B cell (primary cell): ENCODE measurements around the gene FEV.

Experiments used
- CTCF ChIP-seq: fragments of 200-600 bp; IDR thresholded peaks from one replicate; pipeline ENCODE4 v1.8.0; 2022; ENCODE audit warnings: antibody characterized with exemption, mild to moderate bottlenecking
- EZH2 ChIP-seq: IDR thresholded peaks from 2 replicates; pipeline ENCODE4 v1.6.1; 2012; ENCODE audit warnings: borderline replicate concordance, low read depth, mild to moderate bottlenecking, moderate library complexity, low read length; ENCODE audit not compliant: insufficient read depth, poor library complexity, severe bottlenecking

GRCh38 chr2:219031005-219031738 is 46.2 kb upstream of the FEV start:
- TF ChIP-seq CTCF (no peak), EZH2 (no peak)
